NAMALWA (cell line): ENCODE results near the gene TAF12.
"Not testable (repeated sequence)": the region's sequence is repeated elsewhere in the genome, so short reads cannot be mapped to it uniquely, and the experiment has no call there.

ENCODE experiments used
- DNase-seq: peaks from one replicate; pipeline ENCODE4 v3.0.0-alpha.2; 2015; ENCODE audit warnings: low spot score

Gene TAF12

DNA sequence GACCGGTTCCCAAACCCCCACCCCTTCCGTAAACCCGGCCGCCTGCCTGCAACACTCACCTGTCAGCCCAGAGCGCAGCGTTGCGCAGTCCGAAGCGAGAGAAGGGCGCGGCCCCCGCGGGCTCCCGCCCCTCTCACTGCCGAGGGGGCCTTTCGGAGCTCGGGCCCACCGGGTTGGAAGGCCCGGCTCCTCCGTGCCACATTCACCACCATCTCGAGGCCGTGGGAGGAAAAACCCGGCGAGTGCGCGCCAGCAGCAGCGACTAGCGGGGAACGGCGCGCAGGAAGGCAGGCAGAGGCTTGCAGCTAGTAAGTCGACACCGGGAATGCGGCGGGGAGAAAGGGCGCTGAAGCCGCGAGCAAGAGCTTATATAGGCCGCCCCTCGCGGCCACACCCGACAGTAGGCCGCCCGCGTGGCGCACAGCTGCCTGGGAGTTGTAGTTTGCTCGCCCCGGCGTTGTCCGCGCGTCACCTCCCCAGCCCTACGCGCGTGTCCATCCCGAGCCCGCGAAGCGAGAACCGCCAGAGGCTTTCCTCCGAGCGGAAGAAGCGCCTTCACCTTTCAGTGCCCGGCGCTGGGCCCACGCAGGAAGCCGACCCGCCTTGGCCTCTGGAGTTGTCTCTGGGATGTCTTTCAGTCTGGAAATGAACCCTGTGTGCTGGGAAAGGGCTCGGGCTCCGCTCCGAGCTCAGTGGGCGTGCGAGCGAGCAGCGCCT is 61.2 kb downstream of the TAF12 start:
- peak; percentile 95 for DNase-seq

DNA sequence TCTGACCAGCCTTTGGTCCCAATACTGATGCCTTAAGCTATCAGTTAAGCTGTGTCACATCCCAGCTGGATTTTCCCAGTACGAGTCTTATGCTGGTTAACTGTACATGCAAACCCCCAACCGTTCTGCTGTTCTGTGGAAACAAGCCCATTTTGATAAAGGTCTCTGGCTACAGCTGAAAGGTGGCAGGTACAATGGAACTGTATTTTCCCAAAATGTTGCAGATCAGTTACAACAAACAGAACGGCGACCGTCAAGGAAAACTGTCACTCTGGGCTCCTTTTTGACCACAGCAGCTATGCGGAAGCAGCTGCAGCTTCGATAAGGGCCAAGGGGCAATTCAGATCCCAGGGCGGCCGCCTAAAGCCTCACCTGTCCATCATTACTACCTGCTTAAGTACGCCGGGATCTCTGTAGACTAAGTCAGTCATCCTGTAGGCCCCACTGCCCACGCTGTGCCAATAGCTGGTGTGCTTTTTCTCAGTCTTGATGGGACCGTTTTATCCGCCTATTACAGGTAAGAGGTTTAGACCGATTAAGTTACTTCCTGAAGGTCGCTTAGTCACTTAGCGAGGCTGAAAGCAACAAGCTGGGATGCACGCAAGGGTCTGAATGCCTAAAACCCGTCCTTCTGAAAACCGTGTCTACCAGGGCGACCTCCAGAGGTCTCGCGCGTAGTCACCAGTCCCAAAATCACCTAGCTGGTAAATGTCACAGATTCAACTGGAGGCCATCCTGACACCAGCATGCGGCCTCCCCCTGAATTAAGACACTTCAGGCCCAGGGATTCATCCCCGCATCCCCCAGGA is 61.9 kb downstream of the TAF12 start:
- DNase-seq, result peak; percentile 68

DNA sequence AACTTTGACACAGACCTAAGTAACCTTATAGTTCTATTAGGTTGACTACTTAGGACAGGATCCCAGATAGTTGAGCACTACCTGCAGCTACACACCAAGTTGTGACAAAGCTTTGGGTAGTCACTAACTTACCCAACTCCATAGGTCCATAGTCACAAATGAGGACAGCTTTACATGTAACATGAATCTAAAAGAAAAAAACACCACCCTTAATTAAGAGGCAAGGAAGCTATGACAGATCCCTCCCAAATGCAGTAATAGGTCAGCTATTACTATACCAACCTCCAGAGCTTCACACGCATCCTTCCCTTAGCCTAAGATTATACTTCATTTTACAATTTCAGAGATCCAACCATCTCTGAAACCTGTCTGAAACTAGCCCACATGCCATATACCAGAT is 63.5 kb downstream of the TAF12 start:
- no peak for DNase-seq

DNA sequence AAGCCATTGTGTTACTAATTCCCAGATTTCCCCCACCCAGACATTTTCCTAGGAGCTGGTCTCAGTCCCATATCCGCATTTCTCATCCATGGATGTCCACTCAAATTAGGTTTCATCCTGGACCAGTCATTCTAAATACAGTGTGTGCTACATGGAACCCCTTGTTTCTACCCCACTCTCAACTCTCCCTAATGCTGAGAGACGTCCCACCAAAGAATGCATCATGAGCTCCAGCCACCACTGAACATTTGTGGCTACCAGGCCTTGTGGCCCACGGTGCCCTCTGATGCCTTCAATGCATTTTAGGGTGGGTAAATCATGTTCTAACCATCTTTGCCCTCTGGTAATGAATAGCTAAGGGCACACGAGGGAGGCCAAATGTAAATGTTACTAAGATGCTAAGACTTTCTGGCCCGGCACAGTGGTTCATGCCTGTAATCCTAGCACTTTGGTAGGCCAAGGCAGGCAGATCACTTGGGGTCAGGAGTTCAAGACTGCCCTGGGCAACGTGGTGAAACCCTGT is 64.1 kb downstream of the TAF12 start:
- DNase-seq, result no peak

DNA sequence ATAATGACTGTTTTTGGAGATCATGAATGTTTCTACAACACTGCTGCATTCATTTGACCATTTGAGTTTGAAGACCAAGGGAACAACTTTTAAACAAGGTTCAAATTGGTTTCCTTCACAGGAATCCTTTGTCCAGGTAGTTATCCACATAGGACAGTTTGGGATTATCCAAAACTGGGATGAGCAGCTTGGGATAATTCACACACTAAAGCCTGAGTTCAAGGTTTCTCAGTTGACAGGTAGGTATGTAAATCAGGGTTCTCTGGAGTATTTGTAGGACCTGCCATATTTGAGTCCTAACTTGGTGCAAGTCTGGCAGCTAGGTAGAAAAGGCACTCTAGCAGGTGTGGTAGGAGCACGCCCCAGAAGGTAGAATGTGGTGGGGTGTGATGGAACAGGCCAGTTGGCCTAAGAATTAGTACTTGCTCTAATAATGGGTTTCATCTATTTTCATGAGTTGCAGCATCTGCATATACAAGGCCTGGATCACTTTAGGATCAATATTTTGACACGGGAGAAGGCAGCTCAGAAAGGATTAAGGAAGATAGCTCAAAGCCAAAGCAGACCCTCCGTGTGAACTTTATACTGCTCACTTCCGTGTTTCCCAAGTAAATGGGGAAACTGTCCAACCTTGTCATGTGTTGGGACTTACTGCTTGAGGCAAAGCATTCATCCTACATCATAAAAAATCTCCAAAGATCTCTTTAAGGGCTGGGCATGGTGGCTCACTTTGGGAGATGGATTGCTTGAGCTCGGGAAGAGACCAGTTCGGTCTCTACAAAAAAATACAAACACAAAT is 64.9 kb downstream of the TAF12 start:
- peak; percentile 61 for DNase-seq

- peak; percentile 59 for DNase-seq
Measured at GRCh38 chr1:28577052-28577678, 65.7 kb downstream of the TAF12 start.

GRCh38 chr1:28573564-28573963 is 69.3 kb downstream of the TAF12 start:
- no peak for DNase-seq

DNA sequence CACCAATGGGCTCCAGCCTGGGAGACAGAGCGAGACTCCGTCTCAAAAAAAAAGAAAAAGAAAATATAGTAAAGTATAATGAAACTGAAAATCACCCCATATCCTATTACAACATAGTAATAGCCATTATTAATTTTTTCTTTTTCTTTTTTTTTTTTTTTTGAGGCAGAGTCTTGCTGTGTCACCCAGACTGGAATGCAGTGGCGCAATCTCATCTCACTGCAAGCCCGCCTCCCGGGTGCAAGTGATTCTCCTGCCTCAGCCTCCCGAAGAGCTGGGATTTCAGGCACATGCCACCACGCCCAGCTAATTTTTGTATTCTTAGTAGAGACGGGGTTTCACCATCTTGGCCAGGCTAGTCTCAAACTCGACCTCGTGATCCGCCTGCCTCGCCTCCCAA is 70.0 kb downstream of the TAF12 start:
- not testable (repeated sequence) for DNase-seq

DNA sequence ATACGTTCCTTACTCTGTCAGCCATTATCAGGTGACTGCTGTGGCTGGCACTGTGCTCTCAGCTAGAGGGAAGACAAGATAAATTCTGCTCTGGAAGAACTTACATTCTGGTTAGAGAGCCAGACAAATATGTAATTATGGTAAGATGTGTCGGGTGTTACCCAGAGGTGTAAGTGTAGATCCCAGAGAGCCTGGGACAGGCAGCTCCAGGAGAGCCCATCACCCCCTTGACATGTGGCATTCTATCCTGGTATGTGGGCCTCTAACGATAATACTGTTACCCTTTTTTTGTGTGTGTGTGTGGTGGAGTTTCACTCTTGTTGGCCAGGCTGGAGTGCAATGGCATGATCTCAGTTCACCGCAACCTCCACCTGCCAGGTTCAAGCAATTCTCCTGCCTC is 71.0 kb downstream of the TAF12 start:
- no peak for DNase-seq

DNA sequence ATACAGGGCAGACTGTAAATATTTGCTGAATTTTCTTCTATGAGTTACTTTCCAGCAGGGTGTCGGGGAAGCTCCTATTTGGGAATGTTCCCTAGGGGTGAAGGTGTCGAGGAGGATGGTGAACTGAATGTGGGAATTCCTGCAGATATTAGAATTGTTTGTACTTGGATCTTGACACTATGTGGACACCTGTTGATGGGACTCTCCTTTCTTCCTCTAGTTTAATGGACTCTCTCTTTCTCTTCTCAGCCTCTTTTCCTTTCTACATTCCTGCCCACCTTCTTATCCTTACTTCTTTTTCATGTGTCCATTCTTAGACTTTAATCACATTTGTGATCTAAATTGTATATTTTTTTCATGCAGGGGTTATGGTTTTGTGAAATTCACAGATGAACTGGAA is 75.9 kb downstream of the TAF12 start:
- no peak for DNase-seq

DNA sequence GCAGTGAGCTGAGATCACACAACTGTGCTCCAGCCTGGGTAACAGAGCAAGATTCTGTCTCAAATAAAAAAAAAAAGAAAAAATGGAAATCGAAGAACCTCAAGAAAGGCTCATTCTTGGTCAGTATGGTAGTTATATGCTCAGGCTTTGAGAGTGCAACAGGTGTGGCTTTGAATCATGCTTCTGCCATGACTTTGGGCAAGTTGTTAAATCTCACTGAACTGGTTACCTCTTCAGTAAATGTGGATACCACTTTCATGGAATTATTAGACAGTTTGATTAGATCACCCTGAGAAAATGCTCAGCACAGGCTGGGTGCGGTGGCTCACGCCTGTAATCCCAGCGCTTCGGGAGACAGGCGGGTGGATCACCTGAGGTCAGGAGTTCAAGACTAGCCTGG is 77.1 kb downstream of the TAF12 start:
- no peak for DNase-seq

DNA sequence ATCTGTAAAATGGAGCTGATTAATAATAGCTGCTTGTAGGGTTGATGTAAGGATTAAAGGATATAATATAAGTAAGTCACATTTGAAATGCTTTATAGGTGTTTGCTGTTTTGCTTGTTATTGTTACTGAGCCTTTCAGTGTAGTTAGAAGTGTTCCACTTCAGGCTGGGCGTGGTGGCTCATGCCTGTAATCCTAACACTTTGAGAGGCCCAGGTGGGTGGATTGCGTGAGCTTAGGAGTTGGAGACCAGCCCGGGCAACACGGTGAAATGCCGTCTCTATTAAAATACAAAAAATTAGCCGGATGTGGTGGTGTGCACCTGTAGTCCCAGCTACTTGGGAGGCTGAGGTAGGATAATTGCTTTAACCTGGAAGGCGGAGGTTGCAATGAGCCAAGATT is 77.8 kb downstream of the TAF12 start:
- no peak for DNase-seq

GRCh38 chr1:28564310-28564709 is 78.6 kb downstream of the TAF12 start:
- no peak for DNase-seq

DNA sequence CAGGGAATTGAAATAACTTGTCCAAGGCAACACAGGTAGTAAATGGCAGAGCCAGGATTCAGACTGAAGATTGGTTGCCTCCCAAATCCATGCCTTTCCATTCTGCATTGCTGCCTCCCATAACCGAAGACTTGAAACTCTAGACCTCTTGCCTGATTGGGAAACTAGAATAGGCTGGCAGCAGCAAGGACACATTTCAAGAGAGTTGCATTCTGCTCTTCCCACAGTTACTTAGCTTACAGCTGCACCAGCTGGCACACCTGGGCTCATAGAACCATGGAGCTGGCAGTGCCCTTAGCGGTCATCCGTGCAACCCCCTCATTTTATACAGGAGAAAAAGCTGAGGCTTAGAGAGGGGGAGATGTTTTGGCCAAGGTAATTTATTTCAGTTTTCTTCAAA is 82.0 kb downstream of the TAF12 start:
- no peak for DNase-seq
